Activated CD8-positive, alpha-beta memory T cell treated with anti-CD3 and anti-CD28 coated beads, Interleukin-2, amount 50 U/mL, for 24 hours (primary cell): Measurements from ENCODE around the gene FOXL3.
A peak's percentile ranks its signal among the peaks of the same experiment; 100 is the strongest.
"Not testable (repeated sequence)": the region's sequence is repeated elsewhere in the genome, so short reads cannot be mapped to it uniquely, and the experiment has no call there.

ENCODE experiments used
- DNase-seq: peaks from one replicate; pipeline ENCODE4 v3.0.0-alpha.2; 2020; ENCODE audit errors: extremely low read depth

FOXL3 gene

GRCh38 chr7:323410-323809 lies 33.4 kb downstream of the FOXL3 start:
- DNase-seq: no peak

DNA sequence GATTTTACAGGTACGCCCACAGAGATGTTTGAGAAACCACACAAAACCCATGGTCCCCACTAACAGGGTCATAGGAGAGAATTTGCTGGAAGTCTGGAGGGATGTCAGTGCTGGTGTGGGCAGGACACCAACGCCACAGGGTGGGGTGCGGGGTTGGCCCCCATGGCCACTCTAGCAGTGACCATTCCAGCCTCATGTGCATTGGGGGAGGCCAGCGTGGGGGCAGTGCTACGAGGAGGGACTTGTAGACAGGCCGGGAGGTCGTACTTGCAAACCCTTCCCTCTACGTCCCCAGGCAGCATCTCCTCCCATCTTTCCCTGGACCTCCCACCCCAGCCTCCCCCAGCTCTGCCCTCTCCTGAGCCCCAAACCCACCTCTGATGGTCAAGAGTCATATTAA lies 34.0 kb downstream of the FOXL3 start:
- no peak for DNase-seq

DNA sequence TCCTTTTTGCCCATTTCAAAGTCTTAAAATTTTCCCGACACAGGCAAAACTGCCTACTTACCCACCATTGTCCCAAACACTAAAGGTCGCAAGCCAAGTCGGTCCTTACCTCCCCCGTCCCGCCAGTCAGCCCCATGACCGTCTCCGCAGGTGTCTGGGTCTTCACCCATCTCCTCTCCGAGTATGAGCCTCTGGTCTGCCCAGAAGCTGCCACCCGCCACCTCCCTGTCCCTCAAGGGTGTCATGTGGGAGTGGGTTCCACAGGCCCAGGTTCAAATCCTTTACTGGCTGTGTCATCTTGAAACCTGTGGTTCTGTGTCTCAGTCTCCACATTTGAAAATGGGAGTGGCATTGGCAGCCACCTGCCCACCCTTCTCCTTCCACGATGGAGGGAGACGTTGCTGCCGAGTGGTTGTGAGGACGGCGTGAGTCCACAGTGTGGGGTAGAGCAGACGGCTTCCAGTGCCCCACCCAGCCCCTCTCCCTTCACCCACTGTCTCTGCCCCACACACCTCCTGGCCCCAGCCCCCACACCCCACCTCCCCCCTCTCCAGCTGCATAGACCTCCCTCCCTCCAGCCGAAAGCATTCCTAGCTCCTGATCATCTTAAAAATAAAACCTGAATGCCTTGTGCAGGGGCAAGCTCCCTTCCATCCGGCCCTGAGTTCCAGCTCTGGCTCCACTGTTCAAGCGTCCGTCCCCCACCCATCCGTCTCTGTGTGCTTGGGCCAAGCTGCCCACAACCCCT lies 35.3 kb downstream of the FOXL3 start:
- DNase-seq: no peak

DNA sequence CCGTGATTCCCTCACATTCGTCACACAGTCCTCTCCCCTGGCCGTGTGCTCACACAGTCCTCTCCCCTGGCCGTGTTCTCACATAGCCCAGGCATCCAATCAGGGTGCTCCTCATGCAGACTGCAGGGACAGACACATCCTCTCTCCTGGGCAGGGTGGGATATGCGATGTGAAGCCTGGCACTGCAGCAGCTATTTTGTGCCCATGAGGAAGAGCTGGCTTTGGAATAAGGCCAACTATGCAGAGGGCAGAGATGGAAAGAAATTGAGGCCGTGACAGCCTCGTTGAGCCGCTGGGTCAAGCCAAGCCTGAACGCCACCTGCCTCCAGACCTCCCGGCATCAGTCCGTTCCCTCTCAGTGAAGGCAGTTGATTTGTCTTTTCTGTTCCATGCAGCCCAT lies 35.8 kb downstream of the FOXL3 start:
- DNase-seq: no peak

DNA sequence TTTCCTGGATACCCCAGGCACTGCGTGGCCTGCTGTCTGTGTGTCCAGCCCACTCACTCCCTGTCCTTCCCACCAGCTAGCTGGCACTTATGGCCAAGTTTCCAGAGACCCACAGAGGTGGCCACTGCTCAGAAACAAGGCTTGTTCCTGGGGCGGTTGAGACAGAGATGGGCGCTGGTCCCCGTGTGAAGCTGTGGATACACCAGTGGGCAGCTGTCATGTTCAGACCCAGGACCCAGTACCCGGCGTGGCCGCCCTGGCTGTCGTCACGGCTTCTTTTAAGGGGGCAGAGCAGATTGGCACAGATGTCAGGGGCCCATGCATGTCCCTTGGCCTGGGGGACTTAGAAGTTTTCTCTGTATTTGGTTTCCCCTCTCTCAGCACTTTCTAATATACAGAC lies 36.3 kb downstream of the FOXL3 start:
- DNase-seq: no peak

DNA sequence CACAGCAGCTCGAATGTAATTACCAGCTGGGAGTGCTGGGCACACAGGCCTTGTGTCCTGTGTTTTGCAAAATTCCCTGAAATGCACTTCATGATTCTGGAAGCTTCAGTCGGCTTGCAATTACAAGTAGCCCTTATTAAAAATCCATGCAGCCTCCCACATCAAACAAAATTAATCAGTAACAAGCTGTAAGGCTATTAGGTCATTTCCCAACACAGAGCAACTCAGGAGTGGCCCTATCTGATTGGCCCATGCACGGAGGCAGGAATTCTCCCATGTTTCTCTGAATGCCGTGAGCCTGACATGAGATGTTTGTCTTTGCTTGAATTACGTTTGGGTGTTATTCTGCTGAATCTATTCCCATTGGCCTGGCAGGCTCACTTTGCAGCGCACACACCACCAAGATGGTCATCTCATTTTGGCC lies 36.9 kb downstream of the FOXL3 start:
- DNase-seq: no peak

DNA sequence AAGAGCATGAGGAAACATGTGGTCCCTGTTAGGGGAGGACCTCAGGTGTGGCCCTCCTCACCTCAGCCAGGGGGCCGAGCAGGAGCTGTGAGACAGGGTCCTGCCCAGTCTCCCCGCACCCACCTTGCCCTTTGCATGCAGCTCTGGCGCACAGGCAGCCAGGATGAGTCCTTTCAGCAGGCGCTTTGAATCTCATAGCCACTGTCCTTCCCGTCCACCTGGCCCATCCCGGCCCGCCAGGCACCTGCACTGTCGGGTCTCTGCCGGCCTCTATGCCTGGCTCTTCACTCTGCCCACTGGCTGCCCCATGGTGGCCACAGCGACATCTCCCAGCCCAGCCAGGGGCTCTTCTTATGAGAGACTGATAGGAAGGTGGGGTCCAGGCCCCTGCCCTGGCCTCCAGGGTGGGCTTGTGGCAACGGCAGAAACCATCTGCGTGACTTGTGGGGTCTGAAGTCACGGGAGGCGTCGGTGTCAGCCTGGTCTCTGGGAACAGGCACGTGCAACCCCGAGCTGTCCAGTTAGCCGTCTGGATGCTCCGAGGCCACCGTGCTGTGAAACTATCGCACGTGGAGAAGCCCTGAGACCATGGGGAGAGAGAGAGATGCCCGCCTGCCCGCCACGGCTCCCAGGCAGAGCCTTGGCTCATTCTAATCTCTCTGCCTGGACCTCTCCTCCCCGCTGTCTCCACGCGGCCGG lies 37.4 kb downstream of the FOXL3 start:
- DNase-seq: no peak

GRCh38 chr7:327991-328702 lies 38.2 kb downstream of the FOXL3 start:
- no peak for DNase-seq

- no peak for DNase-seq
These were observed 39.8 kb downstream of the FOXL3 start for GRCh38 chr7:329691-330281.

- DNase-seq: no peak
These were observed 40.7 kb downstream of the FOXL3 start for GRCh38 chr7:330511-331230.

- no peak for DNase-seq
These were observed 42.1 kb downstream of the FOXL3 start for GRCh38 chr7:332020-332517.

DNA sequence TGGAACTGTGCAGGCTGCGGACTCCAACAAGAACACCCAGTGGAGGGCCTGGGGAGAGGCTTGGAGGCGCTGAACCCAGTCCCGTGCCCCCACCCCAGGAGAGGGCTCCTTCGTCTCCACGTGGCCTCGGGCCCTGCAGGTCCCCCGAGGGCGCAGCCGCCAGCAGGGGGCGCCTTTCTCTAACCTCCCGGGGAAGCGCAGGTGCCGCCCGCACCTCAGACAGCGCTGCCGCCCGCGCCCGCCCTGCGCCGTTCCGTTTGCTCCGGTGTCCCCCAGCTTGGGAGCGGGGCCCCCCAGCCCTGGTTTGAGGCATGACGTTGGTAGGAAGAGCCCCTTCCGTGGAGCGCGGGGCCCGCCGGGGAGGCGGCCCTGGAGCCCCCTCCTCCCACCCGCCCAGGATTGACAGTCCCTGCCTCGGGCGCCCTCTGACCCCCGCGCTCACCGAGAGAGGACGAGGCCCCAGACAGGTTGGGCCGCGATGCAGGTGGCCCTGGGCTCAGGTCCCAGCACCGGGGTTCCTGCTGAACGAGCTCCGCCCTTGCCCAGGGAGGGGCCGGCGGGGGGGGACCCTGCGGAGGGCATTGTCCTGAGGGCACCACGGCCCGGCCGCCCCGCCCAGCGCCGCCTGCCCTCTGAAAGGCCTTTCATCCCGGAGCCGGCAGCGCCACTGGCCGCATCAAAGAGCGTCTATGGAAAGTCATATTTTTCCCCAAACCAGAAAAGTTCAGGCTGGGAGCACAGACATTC lies 42.8 kb downstream of the FOXL3 start:
- DNase-seq: peak; percentile 76

GRCh38 chr7:333393-333764 lies 43.4 kb downstream of the FOXL3 start:
- DNase-seq: no peak

GRCh38 chr7:334618-335357 lies 44.8 kb downstream of the FOXL3 start:
- DNase-seq: no peak

DNA sequence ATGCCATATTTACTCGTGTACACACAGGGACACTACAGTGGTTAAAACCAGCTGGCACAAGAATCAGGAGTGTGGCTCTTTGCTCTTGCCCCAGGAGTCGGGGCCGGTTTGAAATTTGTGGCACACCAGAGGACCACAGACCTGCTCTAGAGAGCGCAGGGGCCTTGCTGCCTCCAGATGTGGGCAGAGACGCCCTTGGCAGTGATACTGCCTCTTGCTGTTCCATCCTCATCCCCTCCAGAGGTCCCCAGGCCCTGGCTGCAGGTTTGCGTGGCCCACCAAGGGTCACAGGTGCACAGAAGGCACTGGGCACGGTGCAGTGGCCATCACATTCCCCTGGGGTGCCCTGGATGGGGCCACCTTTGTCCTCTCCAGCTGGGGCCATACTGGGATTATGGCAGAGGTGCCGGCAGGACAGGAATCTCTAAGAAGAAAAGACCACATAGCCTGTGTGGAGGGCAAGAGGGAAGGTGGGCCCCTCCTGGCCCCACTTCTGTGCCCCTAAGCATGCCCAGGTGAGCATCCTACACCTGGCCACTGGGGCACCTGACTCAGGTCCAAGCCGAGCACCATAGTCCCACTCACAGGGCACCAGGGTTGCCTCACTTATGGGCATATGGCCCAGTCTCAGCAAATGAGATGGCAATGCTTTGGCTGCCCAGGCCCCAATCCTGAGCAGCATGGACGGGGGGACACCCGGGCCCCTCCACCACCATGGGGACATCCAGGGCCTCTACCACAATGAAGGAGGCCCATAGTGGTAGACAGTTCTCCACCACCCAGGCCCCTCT lies 45.6 kb downstream of the FOXL3 start:
- no peak for DNase-seq

- DNase-seq: not testable (repeated sequence)
These were observed 46.2 kb downstream of the FOXL3 start for GRCh38 chr7:336149-336533.

DNA sequence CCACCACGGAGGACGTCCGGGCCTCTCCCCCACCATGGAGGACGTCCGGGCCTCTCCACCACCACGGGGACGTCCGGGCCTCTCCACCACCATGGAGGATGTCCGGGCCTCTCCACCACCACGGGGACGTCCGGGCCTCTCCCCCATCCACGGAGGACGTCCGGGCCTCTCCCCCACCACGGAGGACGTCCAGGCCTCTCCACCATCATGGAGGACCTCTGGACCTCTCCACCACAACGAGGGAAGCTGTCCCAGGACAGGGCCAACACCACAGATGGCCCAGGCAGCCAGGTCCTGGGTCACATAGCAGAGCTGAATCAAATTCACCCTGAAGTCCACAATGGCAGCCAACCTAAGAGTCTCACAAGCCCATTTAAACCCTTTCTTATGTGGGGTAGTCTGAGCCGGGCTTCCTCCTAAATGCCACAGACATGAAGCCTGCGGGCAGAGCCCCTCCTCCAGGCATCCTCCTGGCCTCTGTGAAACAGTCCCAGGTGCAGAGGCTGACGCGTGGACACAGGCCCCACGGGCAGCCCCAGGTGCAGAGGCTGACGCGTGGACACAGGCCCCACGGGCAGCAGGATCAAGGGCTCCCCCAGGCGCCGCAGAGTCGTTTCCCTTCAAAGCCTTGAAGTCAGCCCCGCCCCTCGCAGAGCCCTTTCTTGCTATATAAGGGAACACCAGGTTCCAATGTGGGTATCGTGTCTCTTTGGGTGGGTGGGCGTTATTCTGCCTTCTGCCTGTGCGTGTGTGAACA lies 47.0 kb downstream of the FOXL3 start:
- no peak for DNase-seq

DNA sequence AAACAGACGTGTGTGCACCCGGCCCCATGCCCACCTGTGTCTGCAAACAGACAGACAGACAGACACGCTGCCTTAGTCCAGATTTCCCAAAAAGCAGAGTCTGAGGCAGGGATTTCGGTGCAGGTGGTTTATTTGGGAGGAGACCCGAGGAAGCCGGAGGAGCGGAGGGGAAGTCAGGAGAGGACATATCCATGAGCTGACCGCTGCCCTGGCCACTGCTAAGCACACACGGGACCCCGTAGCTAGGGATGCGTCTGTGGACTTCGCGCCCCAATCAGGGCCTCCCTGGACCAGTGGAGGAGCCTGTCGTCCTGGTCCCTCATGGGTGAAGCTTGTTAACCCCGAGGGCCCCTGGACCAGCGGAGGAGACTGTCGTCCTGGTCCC lies 47.6 kb downstream of the FOXL3 start:
- DNase-seq: no peak
